ENCODE results near the gene CFAP68. TPM values are rescaled to one million over a fixed set of nuclear protein-coding genes. Genes with fewer than 3 reads are reported as not detected.

CFAP68 gene
- total and polyA plus RNA-seq, 10 of the 15 experiments (the other 5 are each of a cell fraction or from before 2014, with no cell fraction given), result 35.7 to 84.4 (median 64.1) TPM

DNA sequence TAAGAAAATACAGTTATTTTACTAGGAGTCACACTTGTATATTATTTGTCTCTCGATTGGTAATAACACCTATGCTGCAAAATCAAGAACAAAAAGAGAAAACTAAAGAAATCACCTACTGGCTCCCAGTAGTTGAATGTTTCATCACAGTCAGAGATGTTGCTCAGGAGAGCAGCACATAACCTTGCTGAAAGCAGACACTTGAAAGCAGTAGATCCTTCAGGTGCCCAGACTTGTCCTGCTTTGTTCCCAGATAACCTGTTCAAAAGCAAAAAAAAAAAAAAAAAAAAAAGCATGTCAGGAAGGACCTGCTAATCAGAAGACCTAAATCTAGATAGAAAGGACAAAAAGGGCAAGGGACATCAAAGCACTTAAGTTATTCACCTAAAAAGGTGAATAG is 9.2 kb upstream of the CFAP68 start (continued):
- TF ChIP-seq GATAD2B (conservative IDR thresholded peaks at IDR 0.05; ENCODE audit: low read depth), result no peak
- TF ChIP-seq SREBF1 (IDR thresholded peaks at IDR 0.05; ENCODE audit: low read length), result no peak

DNA sequence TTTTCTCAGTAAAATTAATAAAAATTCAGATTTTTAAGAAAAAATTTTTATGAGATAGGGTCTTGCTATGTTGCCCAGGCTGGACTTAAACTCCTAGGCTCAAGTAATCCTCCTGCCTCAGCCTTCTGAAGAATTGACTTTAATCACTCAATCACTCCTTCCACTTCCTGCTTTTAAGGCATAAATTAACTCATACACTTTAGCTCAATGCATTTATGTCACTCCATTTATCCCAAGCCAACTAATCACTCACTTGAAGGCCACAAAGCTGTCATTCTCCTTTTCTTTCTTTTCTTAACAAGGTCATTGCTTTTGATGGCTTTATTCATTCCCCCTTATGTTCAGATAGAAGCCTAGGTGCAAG is 8.8 kb upstream of the CFAP68 start:
- Histone ChIP-seq H3K9me3 (replicated peaks; ENCODE audit: control insufficient read depth, insufficient read depth, low read length) (no peaks in the 10 kb centered on the region), H3K4me3 (peak overlapping the region; percentile 79), H3K4me1 (ENCODE audit: control insufficient read depth, insufficient read depth, low read length) (peaks cover 4% of the 10 kb centered on the region; the same call in 1 of the 2 replicates), H3K27ac (ENCODE audit: control insufficient read depth, insufficient read depth) (peak overlapping the region; percentile 72), H3K27me3 (replicated peaks in 1 of 2; ENCODE audit: control insufficient read depth in 2 of 2, insufficient read depth in 2 of 2, low read length in 1 of 2) (no peaks in the 10 kb centered on the region), H2AFZ (ENCODE audit: control insufficient read depth, low read depth, low read length) (peak overlapping the region; percentile 93), H3K9ac (ENCODE audit: control insufficient read depth, insufficient read depth, low read length) (peak overlapping the region; percentile 64), H3K4me2 (ENCODE audit: control insufficient read depth, insufficient read depth) (peak overlapping the region; percentile 91), H4K20me1 (ENCODE audit: control insufficient read depth, insufficient read depth) (no peaks in the 10 kb centered on the region), H3K36me3 (ENCODE audit: control insufficient read depth in 2 of 2, insufficient read depth in 2 of 2, low read length in 1 of 2) (peaks cover 0 to 10% of the 10 kb centered on the region in 2 experiments; a peak in 1 of 4 replicates), H3K79me2 (ENCODE audit: control insufficient read depth, insufficient read depth, low read length) (peaks cover 10% of the 10 kb centered on the region)
- FAIRE-seq, result no peak
- in situ Hi-C loops (cut with MboI), result no loop called here
- ATAC-seq, result peak; percentile 31
- BruUV-seq (replicated peaks), result no TSS peak
- ChIA-PET CTCF (interaction anchor here (0.7 to 3.2 kb wide), 11 partner anchors 8 to 410 kb away, joined by 3 to 21 read pairs (median 5); partner anchors contain the start of genes CFAP68 and FDXACB1), RAD21 (ENCODE audit: unreplicated experiment) (interaction anchor here (0.7 to 2.5 kb wide), 14 partner anchors 9 to 718 kb away, joined by 3 to 13 read pairs (median 3); partner anchors contain the start of gene CFAP68), SMC1A (ENCODE audit: uncharacterized antibody, unreplicated experiment) (interaction anchor here (0.6 to 3.2 kb wide), 11 partner anchors 10 to 273 kb away, joined by 3 to 14 read pairs (median 4); no protein-coding TSS in a partner anchor), POLR2A (interaction anchor here (0.6 to 1.3 kb wide), 7 partner anchors 9 to 1184 kb away, joined by 3 to 7 read pairs (median 3); no protein-coding TSS in a partner anchor)
- peak; percentile 17 for DNase-seq (ENCODE audit: low read depth, low spot score)
- intact Hi-C loops (cut with micrococcal nuclease; ENCODE audit: unreplicated experiment), result loop anchor here (10.0 kb wide), 1 partner anchor 354 kb away; the partner anchor contains the start of gene PTS
- TF ChIP-seq ZNF274 (IDR thresholded peaks at IDR 0.05; ENCODE audit: insufficient read depth, insufficient read length), result no peak
- TF ChIP-seq RAD51 (IDR thresholded peaks at IDR 0.05), result no peak
- peak; percentile 49; the same call in 1 of the 2 replicates for TF ChIP-seq SPI1 (IDR thresholded peaks at IDR 0.05; ENCODE audit: borderline replicate concordance, insufficient read depth, low read depth, low read length)
- TF ChIP-seq ZNF24 (IDR thresholded peaks at IDR 0.05), result peak; percentile 80
- no peak for TF ChIP-seq MYB (IDR thresholded peaks at IDR 0.05; ENCODE audit: borderline replicate concordance, low read depth, low read length)
- no peak for TF ChIP-seq ZBED1 (IDR thresholded peaks at IDR 0.05; ENCODE audit: borderline replicate concordance)
- TF ChIP-seq MXI1 (IDR thresholded peaks at IDR 0.05; ENCODE audit: low read depth, low read length), result no peak
- no peak for TF ChIP-seq PBX3 (IDR thresholded peaks at IDR 0.05; ENCODE audit: insufficient replicate concordance, low read depth, low read length)
- no peak for TF ChIP-seq MTA3 (IDR thresholded peaks at IDR 0.05; ENCODE audit: borderline replicate concordance, low read length)
- TF ChIP-seq, protein P1, sequence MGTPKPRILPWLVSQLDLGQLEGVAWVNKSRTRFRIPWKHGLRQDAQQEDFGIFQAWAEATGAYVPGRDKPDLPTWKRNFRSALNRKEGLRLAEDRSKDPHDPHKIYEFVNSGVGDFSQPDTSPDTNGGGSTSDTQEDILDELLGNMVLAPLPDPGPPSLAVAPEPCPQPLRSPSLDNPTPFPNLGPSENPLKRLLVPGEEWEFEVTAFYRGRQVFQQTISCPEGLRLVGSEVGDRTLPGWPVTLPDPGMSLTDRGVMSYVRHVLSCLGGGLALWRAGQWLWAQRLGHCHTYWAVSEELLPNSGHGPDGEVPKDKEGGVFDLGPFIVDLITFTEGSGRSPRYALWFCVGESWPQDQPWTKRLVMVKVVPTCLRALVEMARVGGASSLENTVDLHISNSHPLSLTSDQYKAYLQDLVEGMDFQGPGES (IDR thresholded peaks at IDR 0.05), result no peak
